Choroid plexus epithelial cell (primary cell): ENCODE results near the gene ARL15.
A peak's percentile ranks its signal among the peaks of the same experiment; 100 is the strongest.
"Not testable (repeated sequence)": the region's sequence is repeated elsewhere in the genome, so short reads cannot be mapped to it uniquely, and the experiment has no call there.

Experiments used
- DNase-seq: peaks from one replicate; pipeline ENCODE4 v3.0.0-alpha.2; 2010; ENCODE audit warnings: low read depth
- H3K4me3 ChIP-seq: 2 replicates; pipeline ENCODE4 v1.5.1; 2011; ENCODE audit warnings: low read depth, mild to moderate bottlenecking, control low read depth, low read length, moderate library complexity
- TF ChIP-seq, protein P1 (sequence below): conservative IDR thresholded peaks from 2 replicates; pipeline ENCODE4 v1.5.1; 2011; ENCODE audit warnings: low read depth, mild to moderate bottlenecking, control low read depth, inconsistent platforms, low read length, moderate library complexity

The ARL15 gene

DNA sequence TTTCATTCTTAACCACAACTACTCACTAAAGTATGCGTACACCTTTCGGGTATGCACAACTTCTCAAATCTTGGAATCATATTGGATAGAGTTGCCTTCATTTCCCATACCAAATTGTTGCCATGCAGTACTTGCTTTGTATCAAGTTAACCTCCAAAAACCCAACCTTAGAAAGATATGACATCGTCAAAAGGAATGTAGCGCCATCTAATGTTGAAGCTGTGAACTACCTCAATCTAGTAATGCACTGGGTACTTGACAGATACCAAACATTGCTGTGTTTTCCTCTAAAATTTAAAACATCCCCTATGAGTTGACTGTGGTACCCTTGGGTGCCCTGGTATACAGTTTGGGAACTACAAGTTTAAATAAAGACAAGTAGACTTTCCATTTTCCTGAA lies 318.4 kb downstream of the ARL15 start:
- peak; percentile 34 for DNase-seq
- no peak overlapping the region for H3K4me3 ChIP-seq
- TF ChIP-seq, protein P1, sequence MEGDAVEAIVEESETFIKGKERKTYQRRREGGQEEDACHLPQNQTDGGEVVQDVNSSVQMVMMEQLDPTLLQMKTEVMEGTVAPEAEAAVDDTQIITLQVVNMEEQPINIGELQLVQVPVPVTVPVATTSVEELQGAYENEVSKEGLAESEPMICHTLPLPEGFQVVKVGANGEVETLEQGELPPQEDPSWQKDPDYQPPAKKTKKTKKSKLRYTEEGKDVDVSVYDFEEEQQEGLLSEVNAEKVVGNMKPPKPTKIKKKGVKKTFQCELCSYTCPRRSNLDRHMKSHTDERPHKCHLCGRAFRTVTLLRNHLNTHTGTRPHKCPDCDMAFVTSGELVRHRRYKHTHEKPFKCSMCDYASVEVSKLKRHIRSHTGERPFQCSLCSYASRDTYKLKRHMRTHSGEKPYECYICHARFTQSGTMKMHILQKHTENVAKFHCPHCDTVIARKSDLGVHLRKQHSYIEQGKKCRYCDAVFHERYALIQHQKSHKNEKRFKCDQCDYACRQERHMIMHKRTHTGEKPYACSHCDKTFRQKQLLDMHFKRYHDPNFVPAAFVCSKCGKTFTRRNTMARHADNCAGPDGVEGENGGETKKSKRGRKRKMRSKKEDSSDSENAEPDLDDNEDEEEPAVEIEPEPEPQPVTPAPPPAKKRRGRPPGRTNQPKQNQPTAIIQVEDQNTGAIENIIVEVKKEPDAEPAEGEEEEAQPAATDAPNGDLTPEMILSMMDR, result peak; percentile 48

DNA sequence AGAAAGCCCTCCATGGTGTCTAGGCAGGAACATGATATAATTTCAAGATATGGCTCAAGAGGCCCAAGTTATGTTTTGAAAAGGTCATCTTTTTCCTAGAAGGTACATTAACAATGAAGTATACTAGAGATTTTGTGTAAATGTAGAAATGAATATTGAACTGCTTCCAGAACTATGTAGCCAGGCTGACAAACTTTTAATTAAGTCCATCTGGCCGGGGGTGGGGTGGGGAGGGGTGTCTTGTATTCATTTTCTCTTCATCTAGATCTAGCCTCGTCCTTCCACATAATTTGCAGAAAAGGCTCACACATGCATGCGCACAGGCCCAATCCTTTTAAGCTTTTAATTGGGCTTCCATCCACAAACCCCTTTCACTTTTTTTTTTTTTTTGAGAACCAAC lies 323.3 kb downstream of the ARL15 start:
- H3K4me3 ChIP-seq, result no peak overlapping the region
- TF ChIP-seq, protein P1, result no peak
- no peak for DNase-seq

DNA sequence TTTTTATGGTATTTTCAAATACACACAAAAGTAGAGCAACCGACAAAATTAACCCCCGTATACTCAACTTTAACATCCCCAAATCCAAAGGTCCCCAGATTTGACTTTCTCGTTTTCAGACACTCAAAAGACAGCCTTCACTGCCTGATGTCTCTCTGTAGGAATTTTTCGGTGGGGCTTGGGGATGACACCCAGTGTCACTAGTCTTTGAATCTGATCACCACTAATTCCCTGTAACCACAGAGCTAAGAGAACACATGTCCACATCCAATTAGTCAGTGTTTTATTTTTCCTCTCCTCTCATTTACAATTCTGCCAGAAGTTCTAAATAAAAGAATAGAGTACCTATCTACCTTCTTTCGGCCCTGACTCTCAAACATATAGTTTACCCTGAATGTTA lies 324.6 kb downstream of the ARL15 start:
- no peak for DNase-seq
- H3K4me3 ChIP-seq, result no peak overlapping the region
- TF ChIP-seq, protein P1, result no peak

DNA sequence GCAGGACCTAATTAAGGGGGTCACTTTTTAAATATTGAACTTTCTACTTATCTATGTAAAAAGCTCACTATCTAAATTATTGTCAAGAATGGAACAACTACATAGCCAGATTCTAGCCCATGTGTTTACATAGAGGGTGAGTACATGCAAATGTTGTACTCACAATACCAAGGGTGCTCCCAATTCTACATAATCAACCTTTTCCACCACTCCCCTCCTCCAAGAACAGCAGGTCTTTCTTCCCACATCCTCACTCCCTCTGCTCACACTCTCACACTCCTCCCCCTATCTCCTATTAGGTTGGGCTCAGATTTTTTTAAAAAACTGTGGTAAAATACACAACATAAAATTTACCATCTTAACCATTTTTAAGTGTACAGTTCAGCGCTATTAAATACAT lies 325.4 kb downstream of the ARL15 start:
- TF ChIP-seq, protein P1, result no peak
- DNase-seq, result no peak
- H3K4me3 ChIP-seq, result no peak overlapping the region

DNA sequence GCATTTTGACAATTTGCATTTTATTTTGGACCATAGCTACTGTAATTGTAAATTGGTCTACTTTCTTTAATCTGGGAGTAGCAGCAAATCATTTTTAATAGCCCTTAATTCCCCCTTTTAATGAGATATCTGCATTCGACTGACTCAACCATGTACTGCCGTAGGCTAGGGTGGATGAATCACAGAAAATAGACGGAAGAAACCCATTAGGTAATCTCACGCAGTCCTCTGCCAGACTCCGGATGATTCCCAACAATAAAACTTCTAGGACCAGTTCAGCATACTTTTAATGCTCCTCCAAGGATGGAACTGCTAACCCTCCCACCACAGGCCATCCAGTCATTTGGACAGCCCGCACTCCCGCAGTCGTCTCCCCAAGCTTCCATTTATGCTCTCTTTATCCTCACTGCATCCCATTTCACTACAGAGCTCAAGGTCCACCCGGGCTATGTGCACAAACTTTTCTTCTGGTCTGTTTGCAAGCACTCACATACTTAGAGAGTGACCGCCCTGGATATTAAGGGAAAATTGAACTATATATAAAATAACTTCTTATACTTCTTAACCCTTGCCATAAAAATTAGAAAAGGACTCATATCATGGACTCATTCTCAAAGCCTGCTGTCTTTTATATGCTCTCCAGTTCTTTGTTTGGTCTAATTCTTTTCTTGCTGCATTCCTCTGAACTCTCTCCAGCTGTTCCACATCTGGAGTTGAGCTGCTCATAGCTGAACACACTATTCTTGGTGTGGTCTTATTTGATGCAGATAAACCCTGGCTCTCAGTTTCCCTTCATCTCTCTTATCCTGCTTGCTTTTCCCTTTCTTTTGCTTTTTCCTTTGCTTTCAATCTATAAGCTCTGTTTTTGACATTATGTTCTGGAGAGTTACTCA lies 326.6 kb downstream of the ARL15 start:
- DNase-seq, result peak; percentile 10
- TF ChIP-seq, protein P1, result no peak

DNA sequence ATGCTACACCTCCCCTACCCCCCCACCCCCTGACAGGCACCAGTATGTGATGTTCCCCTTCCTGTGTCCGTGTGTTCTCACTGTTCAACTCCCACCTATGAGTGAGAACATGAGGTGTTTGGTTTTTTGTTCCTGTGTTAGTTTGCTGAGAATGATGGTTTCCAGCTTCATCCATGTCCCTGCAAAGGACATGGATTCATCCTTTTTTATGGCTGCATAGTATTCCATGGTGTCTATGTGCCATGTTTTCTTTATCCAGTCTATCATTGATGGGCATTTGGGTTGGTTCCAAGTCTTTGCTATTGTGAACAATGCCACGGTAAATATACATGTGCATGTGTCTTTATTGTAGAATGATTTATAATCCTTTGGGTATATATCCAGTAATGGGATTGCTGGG lies 328.1 kb downstream of the ARL15 start:
- not testable (repeated sequence) for DNase-seq, H3K4me3 ChIP-seq

More for the DNA sequence above, 326.6 kb downstream of the ARL15 start:
- no peak overlapping the region for H3K4me3 ChIP-seq

DNA sequence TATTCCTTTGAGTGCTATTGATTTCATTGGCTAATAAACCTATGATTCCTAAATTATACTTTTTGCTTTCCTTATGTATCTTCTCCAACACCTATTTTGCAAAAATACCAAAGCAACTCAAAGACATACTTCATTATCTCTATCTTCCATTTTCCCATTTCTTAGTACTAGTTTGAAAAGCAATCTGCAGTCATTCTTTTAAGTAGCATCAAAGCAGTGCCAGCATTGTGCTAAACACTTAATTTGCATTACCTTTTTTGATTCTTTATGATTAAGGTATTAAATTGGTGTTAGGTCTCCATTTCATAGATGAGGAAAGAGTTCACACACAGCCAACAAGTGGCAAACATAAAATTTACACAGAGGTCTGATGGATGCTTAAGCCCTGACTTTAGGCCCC lies 330.3 kb downstream of the ARL15 start:
- TF ChIP-seq, protein P1, result no peak
- DNase-seq, result no peak
- H3K4me3 ChIP-seq, result no peak overlapping the region
